NCI-H774 (cell line): Measurements from ENCODE around the gene LILRA2.
"Not testable (repeated sequence)": the region's sequence is repeated elsewhere in the genome, so short reads cannot be mapped to it uniquely, and the experiment has no call there.

Experiments
- DNase-seq: peaks from one replicate; lab custom pipeline; 2025; lab: John Stamatoyannopoulos, UW

The LILRA2 gene

GRCh38 chr19:54573330-54573872 lies at the start of gene LILRA2:
Gene LILRA2, plus strand, starts transcription at chr19:54573790. Its CDS starts 89 bp downstream, at chr19:54573879.
- no peak for DNase-seq

- DNase-seq: no peak
Measured at GRCh38 chr19:54525636-54526035, 48.0 kb upstream of the LILRA2 start.

GRCh38 chr19:54526972-54527371 lies 46.6 kb upstream of the LILRA2 start:
- no peak for DNase-seq

- no peak for DNase-seq
Measured at GRCh38 chr19:54530866-54531265, 42.7 kb upstream of the LILRA2 start.

- DNase-seq: no peak
Measured at GRCh38 chr19:54532528-54532927, 41.1 kb upstream of the LILRA2 start.

GRCh38 chr19:54533476-54533875 lies 40.1 kb upstream of the LILRA2 start:
- DNase-seq: no peak

- no peak for DNase-seq
Measured at GRCh38 chr19:54534156-54534555, 39.4 kb upstream of the LILRA2 start.

GRCh38 chr19:54535601-54536000 lies 38.0 kb upstream of the LILRA2 start:
- no peak for DNase-seq

- no peak for DNase-seq
Measured at GRCh38 chr19:54536956-54537355, 36.6 kb upstream of the LILRA2 start.

GRCh38 chr19:54541712-54542111 lies 31.9 kb upstream of the LILRA2 start:
- DNase-seq: no peak

- DNase-seq: no peak
Measured at GRCh38 chr19:54548806-54549205, 24.8 kb upstream of the LILRA2 start.

GRCh38 chr19:54549224-54549623 lies 24.4 kb upstream of the LILRA2 start:
- DNase-seq: no peak

- no peak for DNase-seq
Measured at GRCh38 chr19:54551293-54551692, 22.3 kb upstream of the LILRA2 start.

GRCh38 chr19:54551950-54552912 lies 21.4 kb upstream of the LILRA2 start:
- DNase-seq: no peak

- no peak for DNase-seq
Measured at GRCh38 chr19:54552913-54553310, 20.7 kb upstream of the LILRA2 start.

GRCh38 chr19:54554006-54554405 lies 19.6 kb upstream of the LILRA2 start:
- no peak for DNase-seq

- DNase-seq: no peak
Measured at GRCh38 chr19:54554896-54555295, 18.7 kb upstream of the LILRA2 start.

- no peak for DNase-seq
Measured at GRCh38 chr19:54556194-54556593, 17.4 kb upstream of the LILRA2 start.

- no peak for DNase-seq
Measured at GRCh38 chr19:54558339-54558738, 15.3 kb upstream of the LILRA2 start.

- no peak for DNase-seq
Measured at GRCh38 chr19:54560881-54561385, 12.7 kb upstream of the LILRA2 start.

- DNase-seq: peak; percentile 1
Measured at GRCh38 chr19:54561840-54562239, 11.8 kb upstream of the LILRA2 start.

- DNase-seq: not testable (repeated sequence)
Measured at GRCh38 chr19:54563206-54563605, 10.4 kb upstream of the LILRA2 start.

- no peak for DNase-seq
Measured at GRCh38 chr19:54570316-54570715, 3.3 kb upstream of the LILRA2 start.
